ENCODE measurements around the gene CEP131.

Gene CEP131

GRCh38 chr17:81182596-81182995 lies 40.2 kb downstream of the CEP131 start:
- DNase-seq = no peak

- no peak for DNase-seq
Observed at GRCh38 chr17:81181811-81182185, 41.0 kb downstream of the CEP131 start.

- DNase-seq = no peak
Observed at GRCh38 chr17:81180836-81181810, 41.6 kb downstream of the CEP131 start.

- no peak for DNase-seq
Observed at GRCh38 chr17:81179861-81180260, 42.9 kb downstream of the CEP131 start.

GRCh38 chr17:81179220-81179619 lies 43.5 kb downstream of the CEP131 start:
- DNase-seq = no peak

GRCh38 chr17:81178136-81179091 lies 44.4 kb downstream of the CEP131 start:
- DNase-seq = no peak

- no peak for DNase-seq
Observed at GRCh38 chr17:81176666-81177065, 46.1 kb downstream of the CEP131 start.

- DNase-seq = no peak
Observed at GRCh38 chr17:81173762-81174155, 49.0 kb downstream of the CEP131 start.

GRCh38 chr17:81173052-81173761 lies 49.6 kb downstream of the CEP131 start:
- no peak for DNase-seq

- DNase-seq = no peak
Observed at GRCh38 chr17:81171941-81172340, 50.8 kb downstream of the CEP131 start.

- no peak for DNase-seq
Observed at GRCh38 chr17:81170727-81171494, 51.9 kb downstream of the CEP131 start.

- no peak for DNase-seq
Observed at GRCh38 chr17:81169870-81170309, 52.9 kb downstream of the CEP131 start.

- no peak for DNase-seq
Observed at GRCh38 chr17:81167638-81168037, 55.1 kb downstream of the CEP131 start.

GRCh38 chr17:81167194-81167524 lies 55.6 kb downstream of the CEP131 start:
- DNase-seq = no peak

GRCh38 chr17:81166033-81166492 lies 56.7 kb downstream of the CEP131 start, which contains the start of gene AATK:
AATK (minus strand) TSS chr17:81166221; CDS start chr17:81165992, 229 bp downstream.
- no peak for DNase-seq

- DNase-seq = no peak
Observed at GRCh38 chr17:81165246-81166032, 57.3 kb downstream of the CEP131 start, which contains the start of gene PVALEF. PVALEF (plus strand) TSS chr17:81165507; CDS start chr17:81181227, 15,720 bp downstream.

- no peak for DNase-seq
Observed at GRCh38 chr17:81164371-81165245, 58.2 kb downstream of the CEP131 start.

GRCh38 chr17:81163703-81164370 lies 58.9 kb downstream of the CEP131 start:
- DNase-seq = no peak

GRCh38 chr17:81163051-81163695 lies 59.6 kb downstream of the CEP131 start:
- DNase-seq = no peak

All from activated effector memory CD4-positive, alpha-beta T cell treated with Interleukin-2 at 50 U/mL for 16 hours (primary cell).